Activated naive CD4-positive, alpha-beta T cell treated with anti-CD3 and anti-CD28 coated beads, Interleukin-2, amount 50 U/mL, for 16 hours (primary cell): ENCODE results near the gene TTC28.
"Not testable (repeated sequence)": the region's sequence is repeated elsewhere in the genome, so short reads cannot be mapped to it uniquely, and the experiment has no call there.

ENCODE experiments used
- DNase-seq: peaks from one replicate; pipeline ENCODE4 v3.0.0-alpha.2; 2020

Gene TTC28

DNA sequence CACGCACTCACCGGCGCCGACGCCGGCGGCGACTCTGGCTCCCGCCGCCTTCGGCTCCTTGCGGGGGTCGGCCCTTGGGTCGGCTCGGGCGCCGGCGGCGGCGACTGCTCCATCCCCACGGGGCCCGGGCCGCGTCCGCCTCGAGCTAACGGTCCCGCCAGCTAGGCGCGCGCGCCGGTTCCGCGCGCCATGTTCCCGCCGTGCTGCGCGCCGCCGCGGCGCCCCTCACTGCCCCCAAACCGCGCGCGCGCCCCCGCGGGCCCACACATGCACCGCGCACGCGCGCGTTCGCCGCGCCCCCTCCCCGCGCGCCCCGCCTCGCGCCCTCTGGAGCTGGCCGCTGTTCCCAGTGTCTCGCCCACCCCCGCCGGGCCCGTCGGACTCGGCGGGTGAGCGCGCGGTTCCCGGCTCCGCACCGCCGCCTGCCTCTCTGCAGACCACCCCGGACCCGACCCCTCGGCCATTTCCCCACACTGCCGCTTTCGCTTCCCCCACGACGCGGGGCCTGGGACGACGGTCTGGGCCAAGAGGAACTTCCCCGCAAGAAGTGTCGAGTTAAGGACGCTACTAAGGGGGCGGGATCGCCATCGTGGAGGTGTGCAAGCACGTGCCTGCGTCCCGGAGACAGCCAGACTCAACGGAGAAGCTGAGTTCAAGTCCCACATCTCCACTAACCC lies at the start of gene TTC28:
Gene TTC28 (minus strand): TSS at position 230 of the 677 bp plus-strand sequence. CDS start 117 bp downstream, at position 113.
- DNase-seq, result peak; percentile 32

GRCh38 chr22:28728621-28729313 lies 49.1 kb upstream of the TTC28 start:
- no peak for DNase-seq

DNA sequence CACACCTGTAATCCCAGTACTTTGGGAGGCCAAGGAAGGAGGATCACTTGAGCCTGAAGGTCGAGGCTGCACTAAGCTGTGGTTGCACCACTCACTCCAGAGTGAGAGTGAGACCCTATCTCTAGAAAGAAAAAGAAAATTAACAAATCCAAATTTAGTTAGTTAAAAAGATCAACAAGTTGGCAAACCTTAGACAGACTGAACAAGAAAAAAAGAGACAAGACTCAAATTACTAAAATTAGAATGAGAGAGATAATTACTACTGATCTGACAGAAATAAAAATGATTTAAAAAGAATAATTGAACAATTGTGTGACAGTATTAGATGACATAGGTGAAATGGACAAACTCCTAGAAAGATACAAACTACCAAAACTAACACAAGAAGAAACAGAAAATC lies 48.4 kb upstream of the TTC28 start:
- DNase-seq, result no peak

DNA sequence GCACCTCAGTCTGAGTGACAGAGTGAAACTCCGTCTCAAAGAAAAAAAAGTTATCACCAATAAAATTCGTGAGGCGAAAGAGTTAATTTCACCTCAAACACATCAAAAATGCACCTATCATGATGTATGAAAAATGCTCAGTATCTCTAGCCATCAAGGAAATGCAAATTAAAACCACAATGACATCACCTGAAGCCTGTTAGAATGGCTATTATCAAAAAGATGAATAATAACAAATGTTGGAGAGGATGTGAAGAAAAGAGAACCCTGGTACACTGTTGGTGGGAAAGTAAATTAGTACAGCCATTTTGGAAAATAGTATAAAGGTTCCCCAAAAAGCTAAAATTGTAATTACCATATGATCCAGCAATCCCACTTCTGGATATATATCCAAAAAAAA lies 38.4 kb upstream of the TTC28 start:
- no peak for DNase-seq

DNA sequence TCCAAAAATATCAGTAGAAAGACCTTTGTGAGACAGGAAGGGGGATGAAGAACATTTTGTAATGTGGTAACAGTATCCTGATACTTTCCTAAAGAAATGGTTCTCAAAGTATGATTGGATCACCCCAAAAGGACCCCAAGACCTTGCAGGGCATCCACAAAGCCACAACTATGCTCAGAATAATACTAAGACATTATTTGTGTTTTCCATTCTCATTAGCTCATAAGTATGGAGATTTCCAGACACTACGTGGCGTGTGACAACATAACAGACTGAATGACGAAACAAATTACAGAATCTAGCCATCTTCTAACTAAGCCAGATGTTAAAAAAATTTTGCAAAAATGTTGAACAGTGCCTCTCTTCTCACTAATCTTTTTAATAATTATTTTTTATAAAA lies 37.0 kb upstream of the TTC28 start:
- no peak for DNase-seq

GRCh38 chr22:28715611-28716010 lies 36.0 kb upstream of the TTC28 start:
- no peak for DNase-seq

DNA sequence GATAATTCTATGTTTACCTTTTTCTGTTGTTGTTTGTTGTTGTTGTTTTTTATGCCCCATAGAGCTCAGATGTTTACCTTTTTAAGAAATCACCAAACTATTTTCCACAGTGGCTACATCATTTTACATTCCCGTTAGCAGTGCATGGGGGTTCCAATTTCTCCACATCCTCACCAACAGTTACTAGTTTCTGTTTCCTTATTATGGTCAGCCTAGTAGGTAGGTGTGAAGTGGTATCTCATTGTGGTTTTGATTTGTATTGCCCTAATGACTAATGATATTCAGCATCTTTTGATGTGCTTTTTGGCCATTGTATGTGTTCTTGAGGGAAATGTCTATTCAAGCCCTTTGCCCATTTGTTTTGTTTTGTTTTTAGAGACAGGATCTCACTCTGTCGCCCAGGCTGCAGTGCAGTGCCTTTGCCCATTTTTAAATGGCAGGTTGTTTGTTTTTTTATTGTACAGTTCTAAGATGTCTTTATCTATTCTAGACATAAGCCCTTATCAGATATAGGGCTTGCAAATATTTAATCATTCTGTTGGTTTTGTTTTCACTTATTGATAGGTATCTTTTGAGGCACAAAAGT lies 34.5 kb upstream of the TTC28 start:
- DNase-seq, result no peak

- no peak for DNase-seq
These were observed 32.5 kb upstream of the TTC28 start for GRCh38 chr22:28711820-28712777.

DNA sequence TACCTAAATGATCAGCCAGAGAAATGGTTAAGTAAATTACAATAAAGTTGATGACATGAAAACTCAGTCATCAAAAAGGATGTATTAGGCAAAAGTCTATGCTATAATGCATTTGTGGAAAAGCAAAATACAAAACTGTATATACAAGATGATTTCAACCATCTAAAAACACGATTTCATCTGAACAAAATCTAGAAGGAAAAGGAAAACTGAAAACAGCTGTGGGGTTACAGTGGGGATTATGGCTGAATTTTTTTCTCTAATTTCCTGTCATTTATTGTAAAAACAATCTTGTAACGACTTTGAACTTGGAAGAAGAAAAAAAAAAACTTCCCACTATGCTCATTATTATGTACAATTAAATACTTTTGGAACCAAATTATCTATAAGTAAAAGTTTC lies 31.7 kb upstream of the TTC28 start:
- DNase-seq, result no peak

- DNase-seq, result no peak
These were observed 31.0 kb upstream of the TTC28 start for GRCh38 chr22:28710576-28711191.

GRCh38 chr22:28710107-28710506 lies 30.5 kb upstream of the TTC28 start:
- no peak for DNase-seq

- no peak for DNase-seq
These were observed 27.2 kb upstream of the TTC28 start for GRCh38 chr22:28706845-28707244.

DNA sequence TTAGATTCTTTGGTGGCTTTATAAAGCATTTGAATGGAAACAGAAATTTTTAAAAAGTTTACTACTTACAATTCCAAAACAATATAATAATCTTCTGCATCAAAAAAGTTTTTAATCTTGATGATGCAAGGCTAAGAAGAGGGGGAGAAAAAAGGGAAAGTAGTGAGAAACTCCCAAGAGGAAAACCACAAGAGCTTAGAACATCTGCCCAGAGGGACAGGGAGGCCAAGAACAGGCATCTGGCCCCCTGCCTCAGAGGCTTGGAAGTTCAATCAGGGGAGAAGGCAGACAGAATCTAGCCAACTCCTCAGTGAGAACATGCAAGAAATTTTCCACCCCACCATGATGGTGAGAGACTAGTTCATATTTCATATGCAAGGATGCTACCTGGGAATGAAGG lies 23.8 kb upstream of the TTC28 start:
- no peak for DNase-seq

GRCh38 chr22:28702891-28703290 lies 23.3 kb upstream of the TTC28 start:
- no peak for DNase-seq

DNA sequence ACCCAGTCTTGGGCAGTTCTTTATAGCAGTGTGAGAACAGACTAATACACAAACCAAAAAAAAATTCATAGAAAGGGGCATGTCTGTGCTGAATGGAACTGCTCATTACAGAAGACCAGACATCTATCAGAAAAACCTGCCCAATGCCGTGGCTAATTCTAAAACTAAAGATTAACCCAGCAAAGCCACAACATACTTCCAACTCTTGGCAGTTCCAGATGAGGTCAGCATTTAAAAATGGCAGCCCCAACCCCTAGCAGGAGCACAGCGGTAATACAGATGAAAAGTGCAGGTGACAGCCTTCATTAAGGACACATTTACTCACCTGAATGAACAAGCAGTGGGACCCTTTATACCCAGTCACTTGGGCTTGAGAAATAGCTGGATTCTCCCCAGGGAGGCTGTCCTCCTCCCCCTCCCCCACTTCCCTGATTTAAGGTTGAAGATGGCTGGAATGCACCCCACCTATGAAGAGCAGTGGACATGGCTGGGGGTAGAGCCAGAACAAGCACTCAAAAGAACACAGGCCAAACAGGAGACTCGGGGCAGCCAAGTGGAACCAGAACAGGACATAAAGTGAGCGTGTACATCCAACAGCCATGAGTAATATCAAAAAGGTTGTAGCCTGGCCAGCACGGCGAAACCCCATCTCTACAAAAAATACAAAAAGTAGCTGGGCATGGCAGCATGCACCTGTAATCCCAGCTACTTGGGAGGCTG lies 13.6 kb upstream of the TTC28 start:
- not testable (repeated sequence) for DNase-seq

DNA sequence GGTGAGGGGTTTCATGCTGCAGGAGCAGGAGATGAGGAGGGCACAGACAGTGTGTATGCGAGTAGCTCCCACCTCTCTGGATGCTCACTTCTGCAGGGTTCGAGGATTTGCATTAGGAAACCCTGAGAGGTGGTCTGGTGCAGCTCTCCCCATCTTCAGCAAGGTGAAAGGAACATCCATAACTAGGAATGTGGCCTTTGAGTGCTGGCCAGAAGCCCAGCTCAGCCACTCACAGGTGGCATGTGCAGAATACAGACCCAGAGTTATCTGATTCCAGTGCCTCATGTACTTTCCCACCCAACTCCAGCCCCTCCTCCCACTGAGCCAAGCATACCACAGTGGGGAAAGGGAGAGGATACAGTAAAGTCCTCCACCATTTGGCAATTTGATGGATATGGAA lies 10.2 kb upstream of the TTC28 start:
- not testable (repeated sequence) for DNase-seq

DNA sequence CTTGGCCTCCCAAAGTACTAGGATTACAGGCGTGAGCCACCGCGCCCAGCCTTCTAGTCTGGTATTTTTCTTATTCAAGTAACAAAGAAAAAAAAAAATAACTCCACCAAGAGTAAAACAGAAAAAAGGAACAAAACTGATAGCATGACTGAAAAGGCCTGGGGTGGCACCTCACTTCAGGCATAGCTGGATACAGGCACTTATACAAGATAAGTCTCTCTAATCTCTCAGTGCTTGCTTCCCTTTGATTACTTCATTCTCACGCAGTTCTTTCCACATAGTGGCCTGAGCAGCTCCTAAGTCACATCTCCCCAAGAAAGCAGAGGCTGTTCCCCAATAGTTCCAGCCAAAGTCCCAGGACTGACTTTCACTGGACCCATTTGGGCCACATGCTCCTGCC lies 3.3 kb upstream of the TTC28 start:
- not testable (repeated sequence) for DNase-seq

DNA sequence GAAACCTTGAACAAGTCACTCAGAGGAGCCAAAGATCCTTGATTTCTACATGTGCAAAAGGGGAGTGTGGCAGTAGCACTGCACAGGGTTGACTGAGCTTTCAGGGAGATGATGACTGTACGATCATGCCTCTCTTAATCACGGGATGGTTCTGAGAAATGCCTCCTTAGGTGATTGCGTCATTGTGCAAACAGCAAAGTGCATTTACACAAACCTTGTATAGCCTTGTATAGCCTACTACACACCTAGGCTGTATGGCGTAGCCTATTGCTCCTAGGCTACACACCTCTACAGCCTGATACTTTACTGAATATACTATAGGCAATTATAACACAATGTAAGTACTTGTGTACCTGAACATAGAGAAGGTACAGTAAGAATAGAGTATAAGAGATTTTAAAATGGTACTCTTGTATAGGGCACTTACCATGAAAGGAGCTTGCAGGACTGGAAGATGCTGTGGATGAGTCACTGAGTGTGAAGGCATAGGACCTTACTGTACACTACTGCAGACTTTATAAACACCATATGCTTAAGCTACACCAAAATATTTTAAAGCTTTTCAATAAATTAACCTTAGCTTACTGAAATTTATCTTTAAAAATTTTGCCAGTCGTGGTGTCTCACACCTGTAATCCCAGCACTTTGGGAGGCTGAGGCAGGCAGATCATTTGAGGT lies 1.3 kb upstream of the TTC28 start:
- not testable (repeated sequence) for DNase-seq

- DNase-seq, result peak; percentile 11
These were observed 646 bp downstream of the TTC28 start for GRCh38 chr22:28678778-28679610.

GRCh38 chr22:28678170-28678569 lies 1.5 kb downstream of the TTC28 start:
- not testable (repeated sequence) for DNase-seq
